ENCODE results near the gene PSME3.

PSME3 gene

GRCh38 chr17:42853597-42853967 is 20.4 kb downstream of the PSME3 start:
- Histone ChIP-seq H3K27ac (ENCODE audit: extremely low read depth, low read depth, low read length) (no peak overlapping the region), H3K36me3 (ENCODE audit: control insufficient read depth in 2 of 2, insufficient read depth in 1 of 2, low read length in 2 of 2) (peaks cover 0 to 4% of the 10 kb centered on the region in 2 experiments; a peak in 2 of 3 replicates), H3K4me1 (ENCODE audit: control insufficient read depth, insufficient read depth, low read length) (no peaks in the 10 kb centered on the region), H3K9me3 (ENCODE audit: control insufficient read depth, insufficient read depth, low read depth, low read length) (no peaks in the 10 kb centered on the region), H3K4me3 (ENCODE audit: low read depth, low read length) (no peak overlapping the region)
- ChIA-PET CTCF (interaction anchor here (0.6 to 2.0 kb wide), 3 partner anchors 9 to 803 kb away, joined by 3 to 6 read pairs (median 5); no protein-coding TSS in a partner anchor), POLR2A (interaction anchor here (1.1 kb wide), 1 partner anchor 144 kb away, joined by 3 read pairs; the partner anchor contains the start of gene RPL27)
- TF ChIP-seq ZNF514 (tag by site-specific recombination; IDR thresholded peaks at IDR 0.05) (no peak), ZBTB7A (tag by site-specific recombination; IDR thresholded peaks at IDR 0.05; ENCODE audit: low read depth) (no peak), ZNF596 (tag by site-specific recombination; IDR thresholded peaks at IDR 0.05) (no peak), ZNF510 (tag by site-specific recombination; IDR thresholded peaks at IDR 0.05; ENCODE audit: insufficient replicate concordance) (no peak), ZBTB44 (tag by site-specific recombination; IDR thresholded peaks at IDR 0.05) (no peak), MZF1 (tag by site-specific recombination; IDR thresholded peaks at IDR 0.05; ENCODE audit: borderline replicate concordance) (no peak), ZNF639 (tag by site-specific recombination; IDR thresholded peaks at IDR 0.05) (no peak), ZNF626 (tag by site-specific recombination; IDR thresholded peaks at IDR 0.05) (no peak), OVOL3 (tag by site-specific recombination; IDR thresholded peaks at IDR 0.05) (no peak), ZNF561 (tag by site-specific recombination; IDR thresholded peaks at IDR 0.05; ENCODE audit: borderline replicate concordance) (no peak), ZNF211 (tag by site-specific recombination; IDR thresholded peaks at IDR 0.05; ENCODE audit: low read depth) (no peak), ZFHX2 (tag by site-specific recombination; conservative IDR thresholded peaks at IDR 0.05) (no peak), ZNF544 (tag by site-specific recombination; IDR thresholded peaks at IDR 0.05) (no peak), ZNF792 (tag by site-specific recombination; IDR thresholded peaks at IDR 0.05) (no peak), YY2 (tag by site-specific recombination; IDR thresholded peaks at IDR 0.05) (no peak), ZNF280C (tag by site-specific recombination; IDR thresholded peaks at IDR 0.05) (no peak), ZNF239 (tag by site-specific recombination; IDR thresholded peaks at IDR 0.05) (no peak), ZNF121 (tag by site-specific recombination; IDR thresholded peaks at IDR 0.05) (no peak), ZEB2 (tag by site-specific recombination; IDR thresholded peaks at IDR 0.05) (no peak), ZNF354C (tag by site-specific recombination; IDR thresholded peaks at IDR 0.05; ENCODE audit: borderline replicate concordance, low read depth) (no peak)
